ENCODE data around the gene HPS3. TPM values are rescaled to one million over a fixed set of nuclear protein-coding genes. Genes with fewer than 3 reads are reported as not detected.

HPS3 gene
- total RNA-seq, 2 experiments from 2014 or later = 16.4 to 18.2 TPM

- POLR2A ChIA-PET = no interaction called here
- CTCF ChIA-PET = interaction anchor here (0.9 to 1.1 kb wide), 2 partner anchors 42 to 110 kb away, joined by 3 to 4 read pairs; no protein-coding TSS in a partner anchor
- H3K27ac Mint-ChIP-seq = no peak overlapping the region
- TF ChIP-seq CTCF (IDR thresholded peaks at IDR 0.05) = no peak
- no peak overlapping the region for H3K4me3 Mint-ChIP-seq
- H3K4me1 Mint-ChIP-seq (ENCODE audit: low read depth) = peaks cover 6% of the 10 kb centered on the region
- no peaks in the 10 kb centered on the region for H3K9me3 Mint-ChIP-seq
- ATAC-seq (no peak), DNase-seq (no peak)
- H3K27me3 Mint-ChIP-seq = no peaks in the 10 kb centered on the region
- intact Hi-C loops (cut with micrococcal nuclease) = no loop called here
- peaks cover 18% of the 10 kb centered on the region for H3K36me3 Mint-ChIP-seq (ENCODE audit: low read depth)
These were observed 32.6 kb downstream of the HPS3 start for GRCh38 chr3:149162007-149162406.

GRCh38 chr3:149163066-149163465 lies 33.6 kb downstream of the HPS3 start:
- no peak overlapping the region for H3K4me3 Mint-ChIP-seq
- peaks cover 10% of the 10 kb centered on the region for H3K4me1 Mint-ChIP-seq (ENCODE audit: low read depth)
- ATAC-seq = peak; percentile 51
- no peaks in the 10 kb centered on the region for H3K9me3 Mint-ChIP-seq
- H3K27me3 Mint-ChIP-seq = no peaks in the 10 kb centered on the region
- ChIA-PET POLR2A (interaction anchor here (1.0 kb wide), 1 partner anchor 10 kb away, joined by 3 read pairs; no protein-coding TSS in a partner anchor), CTCF (no interaction called here)
- TF ChIP-seq CTCF (IDR thresholded peaks at IDR 0.05) = no peak
- H3K27ac Mint-ChIP-seq = no peak overlapping the region
- intact Hi-C loops (cut with micrococcal nuclease) = no loop called here
- peaks cover 27% of the 10 kb centered on the region for H3K36me3 Mint-ChIP-seq (ENCODE audit: low read depth)
- DNase-seq = peak; percentile 6

GRCh38 chr3:149167898-149168297 lies 38.5 kb downstream of the HPS3 start:
- intact Hi-C loops (cut with micrococcal nuclease) = no loop called here

GRCh38 chr3:149170672-149171071 lies 41.2 kb downstream of the HPS3 start:
- peaks cover 17% of the 10 kb centered on the region for H3K4me1 Mint-ChIP-seq (ENCODE audit: low read depth)
- DNase-seq = no peak
- no peaks in the 10 kb centered on the region for H3K9me3 Mint-ChIP-seq
- no peak overlapping the region for H3K4me3 Mint-ChIP-seq
- H3K27me3 Mint-ChIP-seq = no peaks in the 10 kb centered on the region
- ChIA-PET POLR2A (no interaction called here), CTCF (interaction anchor here (1.1 kb wide), 1 partner anchor 216 kb away, joined by 4 read pairs; no protein-coding TSS in a partner anchor)
- H3K27ac Mint-ChIP-seq = no peak overlapping the region
- intact Hi-C loops (cut with micrococcal nuclease) = no loop called here
- H3K36me3 Mint-ChIP-seq (ENCODE audit: low read depth) = peaks cover 41% of the 10 kb centered on the region
- no peak for TF ChIP-seq CTCF (IDR thresholded peaks at IDR 0.05)
- no peak for ATAC-seq

More at GRCh38 chr3:149167898-149168297, 38.5 kb downstream of the HPS3 start:
- Mint-ChIP-seq H3K4me3 (no peak overlapping the region), H3K27ac (no peak overlapping the region), H3K9me3 (no peaks in the 10 kb centered on the region), H3K36me3 (ENCODE audit: low read depth) (peaks cover 41% of the 10 kb centered on the region), H3K27me3 (no peaks in the 10 kb centered on the region), H3K4me1 (ENCODE audit: low read depth) (peaks cover 8% of the 10 kb centered on the region)
- ATAC-seq = no peak
- POLR2A ChIA-PET = no interaction called here
- CTCF ChIA-PET = no interaction called here
- no peak for DNase-seq
- no peak for TF ChIP-seq CTCF (IDR thresholded peaks at IDR 0.05)

GRCh38 chr3:149174901-149175300 lies 45.5 kb downstream of the HPS3 start:
- Mint-ChIP-seq H3K27ac (no peak overlapping the region), H3K36me3 (ENCODE audit: low read depth) (peaks cover 19% of the 10 kb centered on the region)

More at GRCh38 chr3:149174901-149175300, 45.5 kb downstream of the HPS3 start:
- peak; percentile 46 for DNase-seq
- H3K27me3 Mint-ChIP-seq = no peaks in the 10 kb centered on the region
- no peak overlapping the region for H3K4me3 Mint-ChIP-seq
- peaks cover 14% of the 10 kb centered on the region for H3K4me1 Mint-ChIP-seq (ENCODE audit: low read depth)
- TF ChIP-seq CTCF (IDR thresholded peaks at IDR 0.05) = no peak
- ChIA-PET CTCF (no interaction called here), POLR2A (no interaction called here)
- H3K9me3 Mint-ChIP-seq = no peaks in the 10 kb centered on the region
- intact Hi-C loops (cut with micrococcal nuclease) = no loop called here
- ATAC-seq = peak; percentile 92
